H1 (cell line): ENCODE results near the gene CD79A. TPM values are rescaled to one million over a fixed set of nuclear protein-coding genes. Genes with fewer than 3 reads are reported as not detected.

Experiments used
- CTCF ChIA-PET: fragments of 300-600 bp; sonication (Branson Sonifier 250); formaldehyde crosslinking; loops from one replicate; lab custom pipeline; 2021; ENCODE audit not compliant: partially characterized antibody; lab: Charles Lee
- POLR2A ChIA-PET: fragments of 300-600 bp; sonication (Branson Sonifier 250); formaldehyde crosslinking; loops from one replicate; lab custom pipeline; 2021; ENCODE audit warnings: inconsistent platforms; ENCODE audit not compliant: partially characterized antibody; lab: Charles Lee
- DNase-seq, 2 experiments: peaks; one replicate each; pipeline versions ENCODE4 v3.0.0 to v3.0.0-alpha.2; 2010 to 2022; ENCODE audit warnings: low spot score in 2 of 2, low read depth in 1 of 2, mixed read lengths in 1 of 2
- FAIRE-seq: peaks from 2 replicates; lab custom pipeline; 2011; peaks lifted over from hg19 to GRCh38; lab: Jason Lieb, UNC
- H2AFZ ChIP-seq: 2 replicates; pipeline ENCODE4 v1.8.1; 2012; ENCODE audit warnings: low read length, inconsistent platforms
- H2AK5ac ChIP-seq: 2 replicates; pipeline ENCODE4 v1.6.1; 2013; ENCODE audit warnings: low read depth, low read length
- H2BK120ac ChIP-seq: replicated peaks from 2 replicates; pipeline ENCODE3; 2013; ENCODE audit warnings: low read depth, low read length, inconsistent platforms
- H2BK12ac ChIP-seq: 2 replicates; pipeline ENCODE4 v1.6.1; 2013; ENCODE audit warnings: low read depth, low read length
- H2BK15ac ChIP-seq: 2 replicates; pipeline ENCODE4 v1.6.1; 2013; ENCODE audit warnings: low read length
- H2BK20ac ChIP-seq: 2 replicates; pipeline ENCODE4 v1.6.1; 2013; ENCODE audit warnings: low read length
- H2BK5ac ChIP-seq: 2 replicates; pipeline ENCODE4 v1.6.1; 2013; ENCODE audit warnings: low read depth, low read length
- H3K14ac ChIP-seq: 2 replicates; pipeline ENCODE4 v1.6.1; 2013; ENCODE audit warnings: inconsistent platforms; ENCODE audit not compliant: insufficient read length
- H3K18ac ChIP-seq: 2 replicates; pipeline ENCODE4 v1.6.1; 2013; ENCODE audit warnings: low read length; ENCODE audit errors: extremely low read depth
- H3K23ac ChIP-seq: 2 replicates; pipeline ENCODE4 v1.6.1; 2013; ENCODE audit warnings: inconsistent platforms; ENCODE audit not compliant: insufficient read length
- H3K23me2 ChIP-seq: 2 replicates; pipeline ENCODE4 v1.6.1; 2013; ENCODE audit warnings: low read depth, low read length
- H3K27ac ChIP-seq: 2 replicates; pipeline ENCODE4 v1.6.1; 2011; ENCODE audit warnings: low read depth, low read length, inconsistent platforms
- H3K27me3 ChIP-seq, 4 experiments: replicated peaks in 1 of 4; 1 replicate in 1 of 4; 2 replicates in 3 of 4; pipeline versions ENCODE4 v1.6.1 to v1.8.1; 2011 to 2013; ENCODE audit warnings: low read length in 3 of 4, mild to moderate bottlenecking in 3 of 4, inconsistent platforms in 2 of 4, mixed read lengths in 2 of 4, moderate library complexity in 1 of 4; ENCODE audit not compliant: control insufficient read depth in 3 of 4, insufficient read depth in 3 of 4; ENCODE audit errors: extremely low read depth in 1 of 4
- H3K36me3 ChIP-seq, 4 experiments: 2 replicates each; pipeline versions ENCODE4 v1.6.1 to v1.8.1; 2011 to 2013; ENCODE audit warnings: mild to moderate bottlenecking in 4 of 4, low read length in 3 of 4, moderate library complexity in 2 of 4, control low read depth in 1 of 4, inconsistent platforms in 1 of 4; ENCODE audit not compliant: insufficient read depth in 4 of 4, control insufficient read depth in 2 of 4
- H3K4ac ChIP-seq: replicated peaks from 2 replicates; pipeline ENCODE3; 2013; ENCODE audit warnings: low read length, low read depth, mixed read lengths, inconsistent platforms; ENCODE audit not compliant: insufficient read length
- H3K4me1 ChIP-seq, 4 experiments: replicated peaks in 1 of 4; 1 replicate in 1 of 4; 2 replicates in 3 of 4; pipeline versions ENCODE4 v1.6.1 to v1.8.1; 2011 to 2013; ENCODE audit warnings: low read length in 3 of 4, inconsistent platforms in 2 of 4, mixed read lengths in 1 of 4; ENCODE audit not compliant: insufficient read depth in 4 of 4, control insufficient read depth in 3 of 4
- H3K4me2 ChIP-seq, 2 experiments: 2 replicates each; pipeline versions ENCODE4 v1.6.1 to v1.8.1; 2011 to 2013; ENCODE audit warnings: low read depth in 2 of 2, low read length in 2 of 2, control low read depth in 1 of 2, inconsistent platforms in 1 of 2, mild to moderate bottlenecking in 1 of 2; ENCODE audit not compliant: insufficient read depth in 1 of 2
- H3K4me3 ChIP-seq, 4 experiments: fragments of 200-600, 300-600 bp in 1 of 4; sonication (generic), shearing (Covaris generic), sonication (Bioruptor Twin) in 1 of 4; 2 replicates each; pipeline versions ENCODE4 v1.5.1 to v1.8.1; 2011 to 2016; ENCODE audit warnings: low read length in 4 of 4, low read depth in 3 of 4, control low read depth in 2 of 4, inconsistent platforms in 2 of 4, mild to moderate bottlenecking in 2 of 4, mixed read lengths in 1 of 4, moderate library complexity in 1 of 4; ENCODE audit not compliant: insufficient read depth in 2 of 4; ENCODE audit errors: extremely low read depth in 1 of 4
- H3K56ac ChIP-seq: replicated peaks from 2 replicates; pipeline ENCODE3; 2013; ENCODE audit warnings: low read depth, mild to moderate bottlenecking, mixed read lengths, low read length, inconsistent platforms; ENCODE audit not compliant: insufficient read length
- H3K79me1 ChIP-seq: 2 replicates; pipeline ENCODE4 v1.6.1; 2013; ENCODE audit warnings: low read depth, low read length, control low read depth
- H3K79me2 ChIP-seq, 2 experiments: 2 replicates each; pipeline versions ENCODE4 v1.6.1 to v1.8.1; 2012 to 2013; ENCODE audit warnings: low read length in 2 of 2, mild to moderate bottlenecking in 2 of 2, inconsistent platforms in 1 of 2; ENCODE audit not compliant: insufficient read depth in 2 of 2, control insufficient read depth in 1 of 2
- H3K9ac ChIP-seq, 4 experiments: replicated peaks in 1 of 4; 1 replicate in 1 of 4; 2 replicates in 3 of 4; pipeline versions ENCODE4 v1.6.1 to v1.8.1; 2011 to 2013; ENCODE audit warnings: low read depth in 3 of 4, low read length in 3 of 4, control low read depth in 2 of 4, mild to moderate bottlenecking in 2 of 4, moderate library complexity in 2 of 4, inconsistent platforms in 1 of 4; ENCODE audit errors: extremely low read depth in 1 of 4
- H3K9me3 ChIP-seq, 2 experiments: 2 replicates each; pipeline versions ENCODE4 v1.6.1 to v1.8.1; 2012 to 2013; ENCODE audit warnings: mild to moderate bottlenecking in 2 of 2, moderate library complexity in 2 of 2, control low read depth in 1 of 2, inconsistent platforms in 1 of 2, low read depth in 1 of 2, low read length in 1 of 2, mixed read lengths in 1 of 2; ENCODE audit not compliant: insufficient read depth in 2 of 2
- H4K20me1 ChIP-seq, 2 experiments: replicated peaks in 1 of 2; 2 replicates each; pipeline versions ENCODE3 to v1.8.1; 2011 to 2013; ENCODE audit warnings: inconsistent platforms in 2 of 2, low read length in 2 of 2, mild to moderate bottlenecking in 1 of 2; ENCODE audit not compliant: insufficient read depth in 2 of 2, control insufficient read depth in 1 of 2
- H4K5ac ChIP-seq: 2 replicates; pipeline ENCODE4 v1.6.1; 2013; ENCODE audit warnings: low read length, low read depth, mixed read lengths, inconsistent platforms; ENCODE audit not compliant: insufficient read length
- H4K8ac ChIP-seq: 2 replicates; pipeline ENCODE4 v1.8.0; 2013; ENCODE audit warnings: mild to moderate bottlenecking, moderate library complexity, low read length, inconsistent platforms; ENCODE audit not compliant: insufficient read depth; ENCODE audit errors: extremely low read depth
- H4K91ac ChIP-seq: replicated peaks from 2 replicates; pipeline ENCODE3; 2013; ENCODE audit warnings: low read length, mixed read lengths, inconsistent platforms; ENCODE audit not compliant: insufficient read length
- CTCF ChIP-seq, 3 experiments: IDR thresholded peaks; 1 replicate in 2 of 3; 2 replicates in 1 of 3; pipeline versions ENCODE4 v1.5.1 to v1.6.1; 2011; ENCODE audit warnings: low read length in 3 of 3, mild to moderate bottlenecking in 3 of 3, inconsistent platforms in 2 of 3, low read depth in 1 of 3, moderate library complexity in 1 of 3; ENCODE audit not compliant: insufficient read depth in 1 of 3; ENCODE audit errors: control extremely low read depth in 1 of 3
- NRF1 ChIP-seq: IDR thresholded peaks from 2 replicates; pipeline ENCODE4 v1.6.1; 2011; ENCODE audit warnings: mild to moderate bottlenecking, low read depth, low read length, improper control_type of control experiment
- POU5F1 ChIP-seq: IDR thresholded peaks from 2 replicates; pipeline ENCODE4 v1.6.1; 2011; ENCODE audit warnings: low read depth, mild to moderate bottlenecking, low read length, moderate library complexity
- SIRT6 ChIP-seq: IDR thresholded peaks from one replicate; pipeline ENCODE4 v1.7.1; 2012; ENCODE audit warnings: low read length, inconsistent platforms
- WGBS, 2 experiments: shearing (Covaris generic) in 1 of 2; methylation state at CpG; one replicate each; pipeline versions ENCODE4 v1.1.6 to v1.1.7; 2013 to 2015; ENCODE audit warnings: low lambda C conversion rate in 2 of 2, mixed read lengths in 2 of 2, inconsistent platforms in 1 of 2, low coverage in 1 of 2, missing lambda C conversion rate in 1 of 2; ENCODE audit not compliant: insufficient replicate concordance in 2 of 2, insufficient coverage in 1 of 2, insufficient read length in 1 of 2; ENCODE audit errors: extremely low coverage in 1 of 2, missing lambda C conversion rate in 1 of 2; 5-methylcytosine and 5-hydroxymethylcytosine counted together
- polyA plus RNA-seq, 7 experiments: library from polyadenylated mRNA; depleted of rRNA in 3 of 7; stranded (reverse) in 5 of 7; unstranded in 2 of 7; fragments of >200 nt in 5 of 7; fragments of 200-250 nt in 2 of 7; gene quantifications; 1 replicate in 5 of 7; 2 replicates in 1 of 7; 4 replicates in 1 of 7; pipeline versions ENCODE4 v1.2.1 to v1.2.3, GENCODE V29; 2011 to 2013; ENCODE audit warnings: missing spikeins in 2 of 7, mixed read lengths in 2 of 7
- total RNA-seq: library from RNA; stranded (reverse); fragmentation: NEBNext Ultra II Directional; extraction: Animal tissue kit (Norgen Biotek cat#: 25700); gene quantifications from 2 replicates; pipeline ENCODE4 v1.2.1, GENCODE V29; 2021

CD79A gene
- total and polyA plus RNA-seq, 2 of the 8 experiments (the other 6 are each of a cell fraction or from before 2014, with no cell fraction given), result 0.54 to 0.77 TPM

- DNase-seq (no peak), FAIRE-seq (no peak)
- Histone ChIP-seq H3K4me3 (no peak overlapping the region), H2BK120ac (no peak overlapping the region), H2AK5ac (no peak overlapping the region), H3K27me3 (no peaks in the 10 kb centered on the region), H3K56ac (no peak overlapping the region), H3K27ac (no peak overlapping the region), H3K18ac (no peak overlapping the region), H3K4me2 (no peak overlapping the region; a peak in 1 of 4 replicates), H2AFZ (no peak overlapping the region), H3K23ac (no peak overlapping the region), H3K79me2 (peaks cover 0 to 3% of the 10 kb centered on the region in 2 experiments; a peak in 1 of 4 replicates), H3K23me2 (peaks cover 3% of the 10 kb centered on the region; the same call in 1 of the 2 replicates), H4K20me1 (peaks cover 3 to 6% of the 10 kb centered on the region in 2 experiments), H3K4ac (no peak overlapping the region), H3K9me3 (no peaks in the 10 kb centered on the region), H3K4me1 (peaks cover 3 to 16% (median 11%) of the 10 kb centered on the region in 4 experiments), H4K8ac (no peak overlapping the region; the same call in 1 of the 2 replicates), H2BK5ac (no peak overlapping the region), H4K5ac (no peak overlapping the region), H3K36me3 (peaks cover 0 to 2% (median 0%) of the 10 kb centered on the region in 4 experiments; a peak in 3 of 8 replicates), H4K91ac (no peak overlapping the region), H2BK20ac (no peak overlapping the region), H3K9ac (no peak overlapping the region), H3K79me1 (peaks cover 2% of the 10 kb centered on the region; the same call in 1 of the 2 replicates), H2BK12ac (no peak overlapping the region), H3K14ac (no peak overlapping the region), H2BK15ac (no peak overlapping the region)
- TF ChIP-seq CTCF (IDR thresholded peaks at IDR 0.05; ENCODE audit: control extremely low read depth in 1 of 3, insufficient read depth in 1 of 3, low read depth in 1 of 3, low read length in 3 of 3) (peak; percentile 20 to 26 (median 26)), POU5F1 (no peak), NRF1 (no peak), SIRT6 (no peak)
- ChIA-PET POLR2A (interaction anchor here (1.1 to 13.9 kb wide), 4 partner anchors 9 to 28 kb away, joined by 4 to 298 read pairs (median 8); partner anchors contain the start of gene RPS19), CTCF (interaction anchor here (0.9 to 2.3 kb wide), 11 partner anchors 10 to 68 kb away, joined by 3 to 11 read pairs (median 6); no protein-coding TSS in a partner anchor)
- WGBS, 2 experiments, result 90% methylated on average over 12 of the region's 12 CpGs; no CpG with 5 or more reads in 1 of the 2 experiments
These were observed 11.8 kb downstream of the CD79A start for GRCh38 chr19:41888926-41889325.
